Measurements from ENCODE around the gene POU5F1. TPM values are rescaled to one million over a fixed set of nuclear protein-coding genes. Genes with fewer than 3 reads are reported as not detected.

The POU5F1 gene
- total and polyA plus RNA-seq, 9 of the 15 experiments (the other 6 are each of a cell fraction or from before 2014, with no cell fraction given): 0.06 to 2.0 (median 0.10) TPM; not detected in 6

DNA sequence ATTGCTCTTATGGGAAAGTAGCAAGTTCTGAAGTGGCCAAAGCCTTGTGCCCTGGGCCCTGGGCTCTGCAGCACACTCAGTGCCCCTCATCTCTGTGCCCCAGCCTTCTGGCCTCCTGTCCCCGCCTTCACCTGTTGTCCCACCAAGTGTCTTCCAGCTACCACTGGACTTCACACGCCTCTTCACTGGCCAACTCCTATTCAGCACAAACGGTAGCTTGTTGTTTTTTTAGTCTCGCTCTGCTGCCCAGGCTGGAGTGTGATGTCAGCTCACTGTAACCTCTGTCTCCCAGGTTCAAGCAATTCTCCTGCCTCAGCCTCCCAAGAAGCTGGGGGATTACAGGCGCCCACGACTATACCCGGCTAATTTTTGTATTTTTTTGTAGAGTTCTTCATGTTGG lies 17.7 kb downstream of the POU5F1 start (continued):
- TF ChIP-seq, protein P1, sequence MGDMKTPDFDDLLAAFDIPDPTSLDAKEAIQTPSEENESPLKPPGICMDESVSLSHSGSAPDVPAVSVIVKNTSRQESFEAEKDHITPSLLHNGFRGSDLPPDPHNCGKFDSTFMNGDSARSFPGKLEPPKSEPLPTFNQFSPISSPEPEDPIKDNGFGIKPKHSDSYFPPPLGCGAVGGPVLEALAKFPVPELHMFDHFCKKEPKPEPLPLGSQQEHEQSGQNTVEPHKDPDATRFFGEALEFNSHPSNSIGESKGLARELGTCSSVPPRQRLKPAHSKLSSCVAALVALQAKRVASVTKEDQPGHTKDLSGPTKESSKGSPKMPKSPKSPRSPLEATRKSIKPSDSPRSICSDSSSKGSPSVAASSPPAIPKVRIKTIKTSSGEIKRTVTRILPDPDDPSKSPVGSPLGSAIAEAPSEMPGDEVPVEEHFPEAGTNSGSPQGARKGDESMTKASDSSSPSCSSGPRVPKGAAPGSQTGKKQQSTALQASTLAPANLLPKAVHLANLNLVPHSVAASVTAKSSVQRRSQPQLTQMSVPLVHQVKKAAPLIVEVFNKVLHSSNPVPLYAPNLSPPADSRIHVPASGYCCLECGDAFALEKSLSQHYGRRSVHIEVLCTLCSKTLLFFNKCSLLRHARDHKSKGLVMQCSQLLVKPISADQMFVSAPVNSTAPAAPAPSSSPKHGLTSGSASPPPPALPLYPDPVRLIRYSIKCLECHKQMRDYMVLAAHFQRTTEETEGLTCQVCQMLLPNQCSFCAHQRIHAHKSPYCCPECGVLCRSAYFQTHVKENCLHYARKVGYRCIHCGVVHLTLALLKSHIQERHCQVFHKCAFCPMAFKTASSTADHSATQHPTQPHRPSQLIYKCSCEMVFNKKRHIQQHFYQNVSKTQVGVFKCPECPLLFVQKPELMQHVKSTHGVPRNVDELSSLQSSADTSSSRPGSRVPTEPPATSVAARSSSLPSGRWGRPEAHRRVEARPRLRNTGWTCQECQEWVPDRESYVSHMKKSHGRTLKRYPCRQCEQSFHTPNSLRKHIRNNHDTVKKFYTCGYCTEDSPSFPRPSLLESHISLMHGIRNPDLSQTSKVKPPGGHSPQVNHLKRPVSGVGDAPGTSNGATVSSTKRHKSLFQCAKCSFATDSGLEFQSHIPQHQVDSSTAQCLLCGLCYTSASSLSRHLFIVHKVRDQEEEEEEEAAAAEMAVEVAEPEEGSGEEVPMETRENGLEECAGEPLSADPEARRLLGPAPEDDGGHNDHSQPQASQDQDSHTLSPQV (IDR thresholded peaks at IDR 0.05): no peak
- TF ChIP-seq, protein P2, sequence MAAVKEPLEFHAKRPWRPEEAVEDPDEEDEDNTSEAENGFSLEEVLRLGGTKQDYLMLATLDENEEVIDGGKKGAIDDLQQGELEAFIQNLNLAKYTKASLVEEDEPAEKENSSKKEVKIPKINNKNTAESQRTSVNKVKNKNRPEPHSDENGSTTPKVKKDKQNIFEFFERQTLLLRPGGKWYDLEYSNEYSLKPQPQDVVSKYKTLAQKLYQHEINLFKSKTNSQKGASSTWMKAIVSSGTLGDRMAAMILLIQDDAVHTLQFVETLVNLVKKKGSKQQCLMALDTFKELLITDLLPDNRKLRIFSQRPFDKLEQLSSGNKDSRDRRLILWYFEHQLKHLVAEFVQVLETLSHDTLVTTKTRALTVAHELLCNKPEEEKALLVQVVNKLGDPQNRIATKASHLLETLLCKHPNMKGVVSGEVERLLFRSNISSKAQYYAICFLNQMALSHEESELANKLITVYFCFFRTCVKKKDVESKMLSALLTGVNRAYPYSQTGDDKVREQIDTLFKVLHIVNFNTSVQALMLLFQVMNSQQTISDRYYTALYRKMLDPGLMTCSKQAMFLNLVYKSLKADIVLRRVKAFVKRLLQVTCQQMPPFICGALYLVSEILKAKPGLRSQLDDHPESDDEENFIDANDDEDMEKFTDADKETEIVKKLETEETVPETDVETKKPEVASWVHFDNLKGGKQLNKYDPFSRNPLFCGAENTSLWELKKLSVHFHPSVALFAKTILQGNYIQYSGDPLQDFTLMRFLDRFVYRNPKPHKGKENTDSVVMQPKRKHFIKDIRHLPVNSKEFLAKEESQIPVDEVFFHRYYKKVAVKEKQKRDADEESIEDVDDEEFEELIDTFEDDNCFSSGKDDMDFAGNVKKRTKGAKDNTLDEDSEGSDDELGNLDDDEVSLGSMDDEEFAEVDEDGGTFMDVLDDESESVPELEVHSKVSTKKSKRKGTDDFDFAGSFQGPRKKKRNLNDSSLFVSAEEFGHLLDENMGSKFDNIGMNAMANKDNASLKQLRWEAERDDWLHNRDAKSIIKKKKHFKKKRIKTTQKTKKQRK (IDR thresholded peaks at IDR 0.05; ENCODE audit: borderline replicate concordance, low read depth, low read length): no peak
- TF ChIP-seq ZNF146 (CRISPR knock-in tag; IDR thresholded peaks at IDR 0.05; ENCODE audit: unreplicated experiment) (no peak), NFIX (CRISPR knock-in tag; IDR thresholded peaks at IDR 0.05; ENCODE audit: low read depth) (no peak), POLR2G (IDR thresholded peaks at IDR 0.05; ENCODE audit: low read depth, low read length) (no peak), YY1 (IDR thresholded peaks at IDR 0.05; ENCODE audit: borderline replicate concordance in 1 of 3, control insufficient read depth in 1 of 3, extremely low read depth in 1 of 3, insufficient read depth in 3 of 3, insufficient read length in 1 of 3, insufficient replicate concordance in 2 of 3, low read depth in 1 of 3, low read length in 2 of 3) (no peak)
